H9 (cell line): Measurements from ENCODE around the gene LIN54. TPM values are rescaled to one million over a fixed set of nuclear protein-coding genes. Genes with fewer than 3 reads are reported as not detected.

Experiments used
- DNase-seq: peaks from one replicate; pipeline ENCODE4 v3.0.0-alpha.2; 2017
- H2AFZ ChIP-seq: one replicate; pipeline ENCODE4 v1.6.1; 2013; ENCODE audit warnings: mild to moderate bottlenecking, low read length, control low read depth, moderate library complexity
- H2AK5ac ChIP-seq: 2 replicates; pipeline ENCODE4 v1.6.1; 2013; ENCODE audit warnings: low read length, control low read depth, mixed read lengths; ENCODE audit not compliant: insufficient read length
- H2BK120ac ChIP-seq: one replicate; pipeline ENCODE4 v1.6.1; 2013; ENCODE audit warnings: low read depth, mild to moderate bottlenecking, low read length, control low read depth, inconsistent platforms; ENCODE audit not compliant: poor library complexity, severe bottlenecking
- H2BK12ac ChIP-seq: 2 replicates; pipeline ENCODE4 v1.6.1; 2013; ENCODE audit warnings: low read length, control low read depth, mixed read lengths, low read depth; ENCODE audit not compliant: insufficient read length
- H2BK15ac ChIP-seq: 2 replicates; pipeline ENCODE4 v1.6.1; 2013; ENCODE audit warnings: low read depth, low read length, control low read depth
- H2BK20ac ChIP-seq: one replicate; pipeline ENCODE4 v1.6.1; 2013; ENCODE audit warnings: low read depth, mild to moderate bottlenecking, low read length, control low read depth, inconsistent platforms; ENCODE audit not compliant: poor library complexity, severe bottlenecking
- H2BK5ac ChIP-seq: 2 replicates; pipeline ENCODE4 v1.6.1; 2013; ENCODE audit warnings: low read length, control low read depth, mixed read lengths; ENCODE audit not compliant: insufficient read length
- H3K14ac ChIP-seq: 2 replicates; pipeline ENCODE4 v1.6.1; 2013; ENCODE audit warnings: low read length, control low read depth; ENCODE audit not compliant: insufficient read depth
- H3K18ac ChIP-seq: 2 replicates; pipeline ENCODE4 v1.6.1; 2013; ENCODE audit warnings: low read depth, mild to moderate bottlenecking, mixed read lengths, low read length, control low read depth; ENCODE audit not compliant: insufficient read length
- H3K23ac ChIP-seq: 2 replicates; pipeline ENCODE4 v1.6.1; 2013; ENCODE audit warnings: low read length, control low read depth, mixed read lengths, low read depth; ENCODE audit not compliant: insufficient read length
- H3K23me2 ChIP-seq: 2 replicates; pipeline ENCODE4 v1.6.1; 2013; ENCODE audit warnings: low read depth, mild to moderate bottlenecking, mixed read lengths, low read length, control low read depth; ENCODE audit not compliant: insufficient read length, poor library complexity, severe bottlenecking
- H3K27ac ChIP-seq: 2 replicates; pipeline ENCODE4 v1.5.1; 2013; ENCODE audit warnings: low read length, control low read depth, mixed read lengths, low read depth; ENCODE audit not compliant: insufficient read length
- H3K27me3 ChIP-seq: 2 replicates; pipeline ENCODE4 v1.6.1; 2013; ENCODE audit warnings: low read length, control low read depth, inconsistent platforms; ENCODE audit not compliant: insufficient read depth
- H3K4ac ChIP-seq: 2 replicates; pipeline ENCODE4 v1.6.1; 2013; ENCODE audit warnings: low read depth, mild to moderate bottlenecking, control low read depth, inconsistent platforms, low read length, moderate library complexity
- H3K4me1 ChIP-seq: 2 replicates; pipeline ENCODE4 v1.6.1; 2013; ENCODE audit warnings: low read length, control low read depth, inconsistent platforms; ENCODE audit not compliant: insufficient read depth
- H3K4me2 ChIP-seq: 2 replicates; pipeline ENCODE4 v1.6.1; 2013; ENCODE audit warnings: low read length, control low read depth, mixed read lengths; ENCODE audit not compliant: insufficient read length, insufficient read depth
- H3K56ac ChIP-seq: 2 replicates; pipeline ENCODE4 v1.6.1; 2013; ENCODE audit warnings: low read depth, mild to moderate bottlenecking, mixed read lengths, low read length, control low read depth; ENCODE audit not compliant: insufficient read length
- H3K79me1 ChIP-seq: 2 replicates; pipeline ENCODE4 v1.6.1; 2013; ENCODE audit warnings: low read depth, mild to moderate bottlenecking, moderate library complexity, low read length, control low read depth, inconsistent platforms; ENCODE audit not compliant: insufficient read depth, poor library complexity, severe bottlenecking
- H3K79me2 ChIP-seq: 2 replicates; pipeline ENCODE4 v1.6.1; 2013; ENCODE audit warnings: low read length, control low read depth, inconsistent platforms; ENCODE audit not compliant: insufficient read depth
- H3K9ac ChIP-seq: 2 replicates; pipeline ENCODE4 v1.6.1; 2013; ENCODE audit warnings: low read length, control low read depth, mixed read lengths; ENCODE audit not compliant: insufficient read length; ENCODE audit errors: extremely low read depth
- H3K9me3 ChIP-seq: one replicate; pipeline ENCODE4 v1.6.1; 2013; ENCODE audit warnings: low read depth, low read length, inconsistent platforms; ENCODE audit not compliant: control insufficient read depth
- H3T11ph ChIP-seq: one replicate; pipeline ENCODE4 v1.6.1; 2013; ENCODE audit warnings: mild to moderate bottlenecking, low read length, control low read depth, inconsistent platforms
- H4K20me1 ChIP-seq: one replicate; pipeline ENCODE4 v1.6.1; 2013; ENCODE audit not compliant: control insufficient read depth, insufficient read length, insufficient read depth
- H4K5ac ChIP-seq: 2 replicates; pipeline ENCODE4 v1.6.1; 2013; ENCODE audit warnings: low read depth, mild to moderate bottlenecking, mixed read lengths, low read length, control low read depth; ENCODE audit not compliant: insufficient read length
- H4K8ac ChIP-seq: replicated peaks from 2 replicates; pipeline ENCODE4 v1.6.1; 2013; ENCODE audit warnings: low read length, control low read depth, mixed read lengths, low read depth; ENCODE audit not compliant: insufficient read length
- H4K91ac ChIP-seq: 2 replicates; pipeline ENCODE4 v1.6.1; 2013; ENCODE audit warnings: low read depth, mild to moderate bottlenecking, moderate library complexity, mixed read lengths, low read length, control low read depth; ENCODE audit not compliant: insufficient read length
- H3K27ac Mint-ChIP-seq, 3 experiments: 2 replicates in 2 of 3; 3 replicates in 1 of 3; pipeline ENCODE4 v1.8.0; 2020 to 2021; ENCODE audit warnings: mixed read lengths in 3 of 3, mild to moderate bottlenecking in 1 of 3, moderate library complexity in 1 of 3
- H3K27me3 Mint-ChIP-seq: 2 replicates; pipeline ENCODE4 v1.8.0; 2021; ENCODE audit warnings: low read depth, mild to moderate bottlenecking, moderate library complexity, mixed read lengths
- H3K36me3 Mint-ChIP-seq, 3 experiments: 2 replicates in 2 of 3; 3 replicates in 1 of 3; pipeline ENCODE4 v1.8.0; 2020 to 2021; ENCODE audit warnings: low read depth in 3 of 3, mixed read lengths in 3 of 3; ENCODE audit not compliant: insufficient read depth in 1 of 3
- H3K4me1 Mint-ChIP-seq, 2 experiments: 2 replicates each; pipeline ENCODE4 v1.8.0; 2020; ENCODE audit warnings: mixed read lengths in 2 of 2
- H3K4me3 Mint-ChIP-seq, 2 experiments: 2 replicates in 1 of 2; 3 replicates in 1 of 2; pipeline ENCODE4 v1.8.0; 2020 to 2021; ENCODE audit warnings: mild to moderate bottlenecking in 2 of 2, mixed read lengths in 2 of 2, moderate library complexity in 1 of 2
- H3K9me3 Mint-ChIP-seq, 2 experiments: 2 replicates in 1 of 2; 3 replicates in 1 of 2; pipeline ENCODE4 v1.8.0; 2020; ENCODE audit warnings: mild to moderate bottlenecking in 2 of 2, mixed read lengths in 2 of 2, moderate library complexity in 1 of 2
- WGBS: extraction: QIAGEN DNeasy Blood & Tissue Kit; methylation state at CpG from one replicate; pipeline ENCODE4 v1.1.7; 2013; ENCODE audit warnings: missing lambda C conversion rate, low lambda C conversion rate, mixed read lengths; ENCODE audit not compliant: insufficient read length; ENCODE audit errors: extremely low coverage; 5-methylcytosine and 5-hydroxymethylcytosine counted together
- total RNA-seq: library from RNA; stranded (reverse); gene quantifications from 2 replicates; pipeline ENCODE4 v1.2.1, GENCODE V29; 2021
- TF ChIP-seq, protein P1 (sequence below): fragments of 200-600 bp; sonication (generic); conservative IDR thresholded peaks from 3 replicates; pipeline ENCODE4 v1.8.0; 2021; ENCODE audit warnings: antibody characterized with exemption, mild to moderate bottlenecking

The LIN54 gene
- total RNA-seq, 1 experiment from 2014 or later: 16.3 TPM

DNA sequence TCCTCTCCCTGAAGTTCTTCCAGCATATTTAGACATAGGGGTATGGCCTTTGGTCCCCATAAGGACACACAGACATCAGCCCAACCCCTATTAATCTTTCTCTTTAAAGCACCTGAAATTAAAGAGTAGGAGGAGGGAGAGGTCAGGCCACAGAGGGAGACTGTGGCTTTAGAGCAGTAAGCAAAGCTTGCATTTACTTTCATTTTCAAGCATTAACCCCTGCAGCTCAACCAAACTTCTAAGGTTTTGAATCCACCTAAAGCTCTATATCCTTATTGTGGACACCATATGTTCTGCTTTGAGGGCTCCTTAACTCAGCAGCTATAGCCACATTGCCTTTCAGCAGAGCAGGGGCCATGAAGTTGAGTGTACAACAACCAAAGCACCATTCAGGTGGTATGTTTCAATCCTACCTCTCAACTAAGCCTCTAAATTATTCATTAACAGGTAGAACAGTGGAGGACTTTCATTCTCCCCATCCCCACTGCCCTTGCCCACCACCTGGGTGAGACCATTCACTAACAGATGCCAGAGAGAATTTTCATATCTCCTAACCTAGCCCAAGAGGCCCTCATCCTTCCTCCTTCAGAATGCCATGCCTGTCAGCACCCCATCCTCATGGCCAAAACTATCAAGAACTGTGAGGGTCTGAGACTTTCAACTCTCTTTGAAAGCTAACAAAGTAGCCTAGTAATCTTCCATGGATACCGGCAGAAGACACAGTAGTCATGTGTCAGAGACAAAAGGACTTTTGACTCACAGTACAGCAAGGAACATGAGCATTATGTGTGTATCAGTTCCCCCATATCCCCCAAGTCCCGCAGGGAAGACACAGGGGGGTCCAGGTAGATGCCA is 20.8 kb downstream of the LIN54 start:
- Histone ChIP-seq H2BK5ac (no peak overlapping the region), H3K18ac (no peak overlapping the region), H3K9ac (no peak overlapping the region), H4K5ac (no peak overlapping the region), H3K79me1 (peaks cover 6% of the 10 kb centered on the region), H3K56ac (no peak overlapping the region), H3K79me2 (no peaks in the 10 kb centered on the region), H2BK15ac (no peak overlapping the region), H3K4me1 (no peaks in the 10 kb centered on the region), H2BK120ac (no peak overlapping the region), H3K9me3 (no peaks in the 10 kb centered on the region), H2AK5ac (no peak overlapping the region), H3K27me3 (no peaks in the 10 kb centered on the region), H3K4ac (no peak overlapping the region), H3T11ph (no peak overlapping the region), H3K4me2 (no peak overlapping the region), H3K14ac (no peak overlapping the region), H4K91ac (no peak overlapping the region), H2AFZ (no peak overlapping the region), H2BK12ac (no peak overlapping the region), H4K20me1 (no peaks in the 10 kb centered on the region), H4K8ac (no peak overlapping the region), H3K23ac (no peak overlapping the region), H2BK20ac (no peak overlapping the region), H3K27ac (no peak overlapping the region), H3K23me2 (no peaks in the 10 kb centered on the region)
- Mint-ChIP-seq H3K27me3 (no peaks in the 10 kb centered on the region), H3K36me3 (peaks cover 0 to 4% (median 3%) of the 10 kb centered on the region in 3 experiments; a peak in 4 of 7 replicates), H3K4me1 (no peaks in the 10 kb centered on the region), H3K27ac (no peak overlapping the region; a peak in 1 of 7 replicates), H3K9me3 (no peaks in the 10 kb centered on the region; a peak in 1 of 5 replicates), H3K4me3 (no peak overlapping the region)
- no CpG with 5 or more reads among the region's 2 CpGs for WGBS
- DNase-seq: no peak
- TF ChIP-seq, protein P1, sequence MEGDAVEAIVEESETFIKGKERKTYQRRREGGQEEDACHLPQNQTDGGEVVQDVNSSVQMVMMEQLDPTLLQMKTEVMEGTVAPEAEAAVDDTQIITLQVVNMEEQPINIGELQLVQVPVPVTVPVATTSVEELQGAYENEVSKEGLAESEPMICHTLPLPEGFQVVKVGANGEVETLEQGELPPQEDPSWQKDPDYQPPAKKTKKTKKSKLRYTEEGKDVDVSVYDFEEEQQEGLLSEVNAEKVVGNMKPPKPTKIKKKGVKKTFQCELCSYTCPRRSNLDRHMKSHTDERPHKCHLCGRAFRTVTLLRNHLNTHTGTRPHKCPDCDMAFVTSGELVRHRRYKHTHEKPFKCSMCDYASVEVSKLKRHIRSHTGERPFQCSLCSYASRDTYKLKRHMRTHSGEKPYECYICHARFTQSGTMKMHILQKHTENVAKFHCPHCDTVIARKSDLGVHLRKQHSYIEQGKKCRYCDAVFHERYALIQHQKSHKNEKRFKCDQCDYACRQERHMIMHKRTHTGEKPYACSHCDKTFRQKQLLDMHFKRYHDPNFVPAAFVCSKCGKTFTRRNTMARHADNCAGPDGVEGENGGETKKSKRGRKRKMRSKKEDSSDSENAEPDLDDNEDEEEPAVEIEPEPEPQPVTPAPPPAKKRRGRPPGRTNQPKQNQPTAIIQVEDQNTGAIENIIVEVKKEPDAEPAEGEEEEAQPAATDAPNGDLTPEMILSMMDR: no peak
